GM20000 (cell line): Measurements from ENCODE around the gene OR13J1.

Experiments used
- DNase-seq: peaks from one replicate; pipeline ENCODE4 v3.0.0; 2012; ENCODE audit warnings: low spot score
- TF ChIP-seq, protein P1 (sequence below): IDR thresholded peaks from 2 replicates; pipeline ENCODE4 v1.5.1; 2012; ENCODE audit warnings: mild to moderate bottlenecking, control low read depth; ENCODE audit errors: extremely low read depth, missing control alignments

OR13J1 gene

DNA sequence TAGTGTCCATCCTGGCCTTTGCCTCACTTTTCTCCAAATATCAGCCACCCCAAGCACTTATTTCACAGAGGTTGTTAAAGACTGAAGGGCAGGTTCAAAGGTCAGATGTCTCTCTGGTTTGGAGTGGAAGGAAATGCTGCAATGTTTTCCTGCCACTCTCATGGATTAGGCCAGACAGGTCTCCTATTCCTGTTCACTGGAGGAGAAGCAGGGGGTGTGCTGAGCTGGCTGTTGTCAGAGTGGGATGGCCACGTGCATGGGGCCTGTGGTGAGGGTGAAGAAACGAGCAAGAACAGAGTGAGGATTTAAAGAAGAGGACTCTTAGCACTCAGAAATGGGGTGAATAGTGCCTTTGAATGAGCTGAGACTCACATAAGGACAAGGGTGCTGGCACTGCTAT is 34.4 kb downstream of the OR13J1 start:
- DNase-seq, result no peak
- TF ChIP-seq, protein P1, sequence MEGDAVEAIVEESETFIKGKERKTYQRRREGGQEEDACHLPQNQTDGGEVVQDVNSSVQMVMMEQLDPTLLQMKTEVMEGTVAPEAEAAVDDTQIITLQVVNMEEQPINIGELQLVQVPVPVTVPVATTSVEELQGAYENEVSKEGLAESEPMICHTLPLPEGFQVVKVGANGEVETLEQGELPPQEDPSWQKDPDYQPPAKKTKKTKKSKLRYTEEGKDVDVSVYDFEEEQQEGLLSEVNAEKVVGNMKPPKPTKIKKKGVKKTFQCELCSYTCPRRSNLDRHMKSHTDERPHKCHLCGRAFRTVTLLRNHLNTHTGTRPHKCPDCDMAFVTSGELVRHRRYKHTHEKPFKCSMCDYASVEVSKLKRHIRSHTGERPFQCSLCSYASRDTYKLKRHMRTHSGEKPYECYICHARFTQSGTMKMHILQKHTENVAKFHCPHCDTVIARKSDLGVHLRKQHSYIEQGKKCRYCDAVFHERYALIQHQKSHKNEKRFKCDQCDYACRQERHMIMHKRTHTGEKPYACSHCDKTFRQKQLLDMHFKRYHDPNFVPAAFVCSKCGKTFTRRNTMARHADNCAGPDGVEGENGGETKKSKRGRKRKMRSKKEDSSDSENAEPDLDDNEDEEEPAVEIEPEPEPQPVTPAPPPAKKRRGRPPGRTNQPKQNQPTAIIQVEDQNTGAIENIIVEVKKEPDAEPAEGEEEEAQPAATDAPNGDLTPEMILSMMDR, result no peak

DNA sequence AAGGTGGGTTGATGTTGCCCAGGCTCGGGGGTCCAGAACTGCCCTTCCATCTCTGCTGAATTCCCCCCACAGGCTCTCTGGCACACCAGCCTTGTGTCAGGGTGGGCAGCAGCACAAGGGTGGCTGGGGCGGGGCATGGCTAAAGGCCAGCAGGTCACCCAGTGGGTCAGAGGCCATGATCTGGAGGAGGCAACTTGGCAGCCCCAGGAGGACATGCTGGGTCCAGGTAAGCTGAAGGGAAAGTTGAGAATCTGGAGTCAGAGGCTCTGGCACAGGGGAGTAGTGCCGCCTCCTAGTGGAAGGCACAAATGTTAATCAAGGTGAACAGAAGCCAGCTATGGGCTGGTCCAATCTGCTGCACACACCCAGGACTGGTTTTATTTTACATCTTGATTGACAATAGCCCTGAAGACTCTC is 35.0 kb downstream of the OR13J1 start:
- DNase-seq, result no peak
- TF ChIP-seq, protein P1, result peak; percentile 4

DNA sequence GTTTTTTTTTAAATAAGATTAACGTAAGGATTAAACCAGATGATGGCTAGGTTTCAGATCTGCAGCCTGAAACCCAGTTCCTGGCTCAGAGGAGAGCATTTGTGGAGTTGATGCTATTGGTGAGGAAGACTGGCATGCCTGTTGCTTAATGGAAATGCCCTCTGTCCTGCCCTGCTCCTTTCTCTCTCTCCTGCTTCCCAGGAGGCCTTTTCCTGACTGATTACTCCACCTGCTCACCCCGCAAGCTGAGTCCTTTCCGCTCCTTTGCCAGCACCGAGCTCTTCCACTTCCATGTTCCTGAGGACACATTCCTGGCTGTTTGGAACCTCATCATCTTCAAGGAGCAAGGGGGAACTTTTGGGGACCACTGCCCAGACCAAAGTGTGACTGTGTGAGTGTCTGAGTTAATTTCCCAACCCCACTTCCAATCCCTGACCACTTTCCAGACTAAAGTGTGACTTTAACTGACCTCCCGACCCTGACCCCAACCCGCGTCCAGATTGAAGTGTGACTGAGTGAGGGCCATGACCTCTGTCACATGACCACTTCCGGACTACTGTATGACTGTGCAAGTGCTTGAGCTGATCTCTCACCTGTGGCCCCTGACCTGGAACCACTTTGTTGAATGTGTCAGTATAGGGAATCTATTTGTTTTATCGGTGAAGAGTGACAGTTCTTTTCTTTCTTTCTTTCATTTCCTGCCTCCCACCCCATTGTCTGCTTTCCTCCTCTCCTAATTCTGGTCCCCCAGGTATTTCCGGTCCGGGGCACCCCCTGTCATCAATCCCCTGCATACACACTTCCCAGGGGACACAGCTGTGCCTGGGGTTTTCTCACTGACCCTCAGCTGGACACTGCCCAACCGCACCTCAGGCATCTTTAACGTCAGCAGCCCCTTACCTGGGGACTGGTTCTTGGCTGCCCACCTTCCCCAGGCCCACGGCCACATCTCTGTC is 35.7 kb downstream of the OR13J1 start:
- TF ChIP-seq, protein P1, result no peak
- DNase-seq, result no peak

DNA sequence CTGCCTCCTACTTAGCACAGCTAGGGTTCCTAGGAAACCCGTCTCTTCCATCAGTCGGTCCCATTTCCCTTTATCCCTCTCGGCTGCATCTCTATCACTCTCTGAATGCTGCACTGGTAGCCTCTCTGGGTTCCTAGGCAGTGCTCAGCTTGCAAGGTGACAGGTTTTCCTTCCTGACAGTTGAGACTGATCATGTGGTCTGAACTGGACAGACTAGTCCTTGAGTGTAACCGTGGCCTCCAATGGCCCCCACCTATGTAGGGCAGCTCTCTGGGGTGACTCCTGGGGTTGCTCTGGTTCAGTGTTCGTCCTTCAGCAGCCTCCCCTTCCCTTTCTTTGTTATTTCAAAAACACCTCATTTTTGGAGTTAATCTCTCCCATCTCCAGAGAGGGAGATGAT is 37.4 kb downstream of the OR13J1 start:
- TF ChIP-seq, protein P1, result no peak
- DNase-seq, result no peak

DNA sequence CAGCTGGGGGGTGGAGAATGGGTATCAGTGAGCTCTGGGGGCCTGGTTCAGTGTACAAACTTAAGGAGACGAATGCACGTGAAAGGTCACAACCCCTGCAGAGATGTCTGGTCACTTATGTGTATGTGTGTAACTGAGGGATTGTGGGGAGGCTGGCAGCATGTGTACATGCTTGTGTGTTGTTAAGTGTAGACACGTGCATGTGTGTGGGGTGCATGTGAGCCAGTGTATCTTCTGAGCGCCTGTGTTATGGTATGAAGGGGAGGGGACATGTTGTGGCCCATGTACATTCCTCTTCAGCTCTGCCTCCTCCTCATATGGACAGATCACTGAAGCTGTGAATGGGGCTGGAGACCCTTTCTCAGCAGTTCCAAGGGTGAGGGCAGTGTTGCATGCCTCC is 39.2 kb downstream of the OR13J1 start:
- DNase-seq, result no peak
- TF ChIP-seq, protein P1, result no peak

DNA sequence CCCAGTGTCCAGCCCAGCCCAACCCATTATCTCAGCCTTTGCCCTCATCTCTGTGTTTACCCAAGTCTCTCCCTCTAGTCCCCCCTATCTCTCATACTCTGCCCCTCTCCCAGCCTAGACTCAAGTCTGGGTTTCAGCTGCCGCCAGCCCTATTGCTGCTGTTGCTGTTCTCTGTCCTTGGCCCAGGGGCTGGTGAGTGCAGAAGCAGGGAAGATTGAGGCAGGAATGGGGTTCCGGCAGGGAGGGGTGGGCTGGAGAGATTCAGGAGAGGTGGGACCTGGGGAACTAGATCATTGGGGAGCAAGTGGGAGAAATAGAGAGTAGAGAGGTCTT is 40.5 kb downstream of the OR13J1 start:
- no peak for DNase-seq
- TF ChIP-seq, protein P1, result no peak

DNA sequence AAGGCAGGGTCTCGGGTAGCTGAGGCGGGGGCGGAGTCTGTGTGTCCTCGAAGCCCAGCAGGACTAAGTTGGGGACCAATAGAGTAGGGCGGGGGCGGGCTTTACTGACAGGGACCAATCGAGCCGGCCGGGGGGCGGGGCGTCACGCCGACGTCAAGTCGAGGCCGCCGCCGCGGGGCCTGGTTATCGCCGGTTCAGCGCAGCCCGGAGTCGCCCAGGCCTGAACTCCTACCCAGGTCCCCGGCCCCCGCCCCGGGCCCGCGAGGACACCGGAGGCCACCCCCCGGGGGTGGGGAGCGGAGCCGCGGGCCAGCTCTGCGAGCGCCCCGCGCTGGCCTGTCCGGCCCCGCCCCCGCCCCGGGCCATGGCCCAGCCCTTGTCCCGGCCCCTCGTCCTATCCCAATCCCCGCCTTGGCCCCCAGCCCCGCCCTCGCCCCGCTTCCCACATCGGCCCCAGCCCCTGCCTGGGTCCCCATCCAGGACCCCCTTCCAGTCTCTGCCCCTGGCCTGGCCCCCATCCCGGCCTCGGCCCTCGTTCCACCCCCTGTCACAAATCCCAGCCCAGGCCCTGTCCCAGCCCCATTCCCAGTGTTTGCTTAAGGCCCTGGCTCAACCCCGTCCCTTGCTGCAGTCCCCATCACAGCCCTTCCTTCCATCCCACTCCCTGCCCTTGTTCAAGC is 41.0 kb downstream of the OR13J1 start, which contains the start of gene TMEM8B:
TSS of gene TMEM8B (plus strand) at position 145 of the 680 bp plus-strand sequence. CDS start at position 365, 220 bp downstream.
- TF ChIP-seq, protein P1, result no peak
- peak; percentile 95 for DNase-seq
